Smooth muscle cell of the brain vasculature (primary cell): ENCODE measurements around the gene ANO1.
A peak's percentile ranks its signal among the peaks of the same experiment; 100 is the strongest.

ENCODE experiments used
- DNase-seq: peaks from one replicate; pipeline ENCODE4 v3.0.0-alpha.2; 2012; ENCODE audit warnings: low read depth, low spot score

Gene ANO1

GRCh38 chr11:70095541-70096252 lies 17.6 kb downstream of the ANO1 start:
- DNase-seq, result no peak

- no peak for DNase-seq
Observed at GRCh38 chr11:70097783-70098563, 19.9 kb downstream of the ANO1 start.

GRCh38 chr11:70098936-70099335 lies 20.8 kb downstream of the ANO1 start:
- no peak for DNase-seq

GRCh38 chr11:70099578-70100279 lies 21.6 kb downstream of the ANO1 start:
- DNase-seq, result peak; percentile 44

GRCh38 chr11:70100280-70100603 lies 22.1 kb downstream of the ANO1 start:
- DNase-seq, result no peak

- DNase-seq, result no peak
Observed at GRCh38 chr11:70100791-70101190, 22.7 kb downstream of the ANO1 start.

- no peak for DNase-seq
Observed at GRCh38 chr11:70103256-70103975, 25.3 kb downstream of the ANO1 start.

- no peak for DNase-seq
Observed at GRCh38 chr11:70104419-70104818, 26.3 kb downstream of the ANO1 start.

GRCh38 chr11:70104961-70105360 lies 26.8 kb downstream of the ANO1 start:
- DNase-seq, result no peak

GRCh38 chr11:70105369-70105754 lies 27.2 kb downstream of the ANO1 start:
- no peak for DNase-seq

GRCh38 chr11:70105755-70106571 lies 27.8 kb downstream of the ANO1 start:
- DNase-seq, result no peak

GRCh38 chr11:70106757-70107156 lies 28.6 kb downstream of the ANO1 start:
- DNase-seq, result no peak

GRCh38 chr11:70107191-70107590 lies 29.1 kb downstream of the ANO1 start:
- DNase-seq, result no peak

- no peak for DNase-seq
Observed at GRCh38 chr11:70107756-70108155, 29.6 kb downstream of the ANO1 start.

- DNase-seq, result no peak
Observed at GRCh38 chr11:70108250-70108649, 30.1 kb downstream of the ANO1 start.

GRCh38 chr11:70109006-70109405 lies 30.9 kb downstream of the ANO1 start:
- DNase-seq, result peak; percentile 84

GRCh38 chr11:70109903-70110302 lies 31.8 kb downstream of the ANO1 start:
- DNase-seq, result no peak

- no peak for DNase-seq
Observed at GRCh38 chr11:70110538-70111055, 32.5 kb downstream of the ANO1 start.

- peak; percentile 39 for DNase-seq
Observed at GRCh38 chr11:70111269-70112016, 33.3 kb downstream of the ANO1 start.

- DNase-seq, result no peak
Observed at GRCh38 chr11:70112017-70112434, 33.9 kb downstream of the ANO1 start.
